HG03025 (cell line): Measurements from ENCODE around the gene ZNF490.

ENCODE experiments used
- ATAC-seq: cut with Tn5 transposase; IDR thresholded peaks from one replicate; pipeline ENCODE4 v1.9.1; 2021; ENCODE audit warnings: mild to moderate bottlenecking, moderate library complexity; ENCODE audit not compliant: unreplicated experiment, low FRiP score

Gene ZNF490

GRCh38 chr19:12546068-12546467, 64.5 kb downstream of the ZNF490 start:
- ATAC-seq, result no peak

DNA sequence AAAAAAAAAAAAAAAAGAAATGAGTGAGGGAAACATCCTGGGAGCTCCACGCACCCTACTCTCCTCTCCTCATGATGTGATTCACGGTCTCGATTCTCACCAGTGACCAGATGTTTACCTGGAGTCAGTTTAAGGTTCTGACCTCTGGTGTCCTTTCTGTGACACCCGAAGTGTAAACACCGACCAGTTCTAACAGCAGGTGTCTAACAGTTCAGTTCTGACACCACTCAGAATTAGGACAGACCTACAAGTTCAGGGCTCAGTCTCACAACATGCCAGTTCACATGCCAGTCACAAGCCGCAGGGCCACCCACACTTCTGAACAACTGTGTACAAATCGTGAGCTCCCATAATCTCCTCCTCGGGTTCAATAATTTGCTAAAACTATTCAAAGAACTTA, 65.3 kb downstream of the ZNF490 start:
- ATAC-seq, result no peak

DNA sequence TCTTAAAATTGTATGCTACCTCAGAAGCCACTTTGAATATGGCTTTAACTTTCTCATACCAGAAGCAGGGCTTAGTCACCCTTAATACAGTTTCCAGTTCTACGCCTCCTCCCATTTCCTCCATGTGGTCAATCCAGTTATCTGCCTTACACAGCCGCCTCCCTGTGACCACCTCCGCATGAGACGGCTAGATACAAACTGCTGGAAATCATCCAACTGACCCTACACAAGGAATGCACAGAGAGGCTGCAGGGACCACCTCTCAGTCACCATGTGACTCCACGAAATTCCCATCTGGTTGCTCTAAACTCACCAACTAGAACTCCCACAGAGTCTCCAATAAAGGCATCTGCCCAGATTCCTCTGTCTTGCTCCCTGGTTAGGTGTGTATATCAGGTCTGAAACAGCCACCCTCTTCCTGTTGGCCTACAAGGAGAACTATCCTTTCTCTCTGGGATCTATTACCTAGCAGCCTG, 66.2 kb downstream of the ZNF490 start:
- ATAC-seq, result no peak

DNA sequence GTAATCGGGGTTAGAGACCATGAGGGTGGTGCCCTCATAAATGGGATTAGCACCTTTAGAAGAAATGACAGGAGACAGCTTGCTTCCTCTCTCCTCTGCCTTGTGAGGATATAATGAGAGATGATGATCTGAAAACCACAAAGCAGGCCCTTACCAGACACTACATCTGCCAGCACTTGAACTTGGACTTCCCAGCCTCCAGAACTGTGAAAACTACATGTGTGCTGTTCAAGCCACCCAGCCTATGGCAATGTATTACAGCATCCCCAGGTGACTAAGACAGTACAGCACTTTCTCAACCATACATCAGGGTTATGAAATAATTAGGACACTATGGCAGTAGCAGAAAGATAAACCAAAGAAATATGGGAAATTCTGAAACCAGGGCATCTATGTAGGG, 66.8 kb downstream of the ZNF490 start:
- no peak for ATAC-seq
